Esophagus muscularis mucosa (tissue), 3 donors: ENCODE measurements around the gene NAPB.
A peak's percentile ranks its signal among the peaks of the same experiment; 100 is the strongest.

Experiments
- POLR2A ChIP-seq: fragments of 450-650 bp; IDR thresholded peaks from one replicate; pipeline ENCODE4 v1.6.1; 2017; ENCODE audit warnings: antibody characterized with exemption, moderate library complexity, mild to moderate bottlenecking, low read depth
- POLR2AphosphoS5 ChIP-seq, 2 donors: sonication (generic); formaldehyde crosslinking; IDR thresholded peaks; one replicate each; pipeline ENCODE4 v1.6.1; 2017; ENCODE audit warnings: antibody characterized with exemption in 2 of 2
- TF ChIP-seq, protein P1 (sequence below), 3 experiments: fragments of 200-600 bp in 2 of 3; fragments of 450-650 bp in 1 of 3; sonication (generic) in 2 of 3; IDR thresholded peaks; one replicate each; pipeline ENCODE4 v1.5.1; 2017 to 2019; ENCODE audit warnings: antibody characterized with exemption in 3 of 3, mild to moderate bottlenecking in 2 of 3, moderate library complexity in 1 of 3

DNA sequence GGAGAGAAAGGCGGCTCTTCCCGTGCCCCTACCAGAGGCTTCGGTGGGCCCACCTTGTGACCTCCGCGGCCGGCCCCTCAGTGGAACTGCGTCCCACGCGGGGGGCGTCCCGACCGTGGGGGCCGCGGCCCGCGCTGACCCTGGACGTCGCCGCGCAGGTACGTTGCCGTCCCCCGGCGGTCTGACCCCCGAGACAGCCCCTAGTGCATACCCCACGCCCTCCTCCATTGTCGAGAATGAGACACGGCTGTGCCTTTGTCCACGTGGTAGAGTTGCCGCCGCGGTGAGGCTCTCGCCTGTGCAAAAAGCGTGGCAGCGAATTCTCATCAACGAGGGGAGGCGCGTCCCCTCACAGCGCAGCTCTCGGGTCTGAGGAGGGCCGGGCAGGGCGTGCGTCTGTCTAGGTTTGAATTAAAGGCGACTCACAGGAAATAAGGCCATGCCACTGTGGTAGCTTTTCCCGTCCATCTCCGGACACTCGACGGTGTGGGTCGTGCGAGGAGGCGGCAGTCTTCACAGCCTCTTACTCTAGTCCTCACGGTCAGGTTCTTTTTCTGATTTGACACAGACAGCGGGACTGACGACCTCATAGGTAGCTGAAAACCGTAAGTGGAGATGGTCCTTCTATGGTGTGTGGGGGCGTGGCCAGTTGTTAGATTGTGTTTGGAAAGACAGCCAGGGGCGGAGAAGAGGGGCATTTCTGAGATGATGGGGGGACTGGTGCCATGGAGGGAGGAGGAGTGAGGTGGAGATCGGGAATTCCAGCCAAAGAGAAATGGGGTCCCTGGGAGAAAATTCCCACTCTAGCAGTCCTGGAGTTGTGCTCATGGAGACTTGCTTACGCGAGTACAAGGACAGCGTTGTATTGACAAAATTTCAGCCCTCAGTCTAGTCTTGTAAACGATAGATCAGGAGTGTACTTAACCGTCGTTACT is 70.1 kb downstream of the NAPB start:
- TF ChIP-seq POLR2A (no peak), POLR2AphosphoS5 (IDR thresholded peaks at IDR 0.05) (peak in 1 of 2 donors; percentile 58)
- TF ChIP-seq, protein P1, sequence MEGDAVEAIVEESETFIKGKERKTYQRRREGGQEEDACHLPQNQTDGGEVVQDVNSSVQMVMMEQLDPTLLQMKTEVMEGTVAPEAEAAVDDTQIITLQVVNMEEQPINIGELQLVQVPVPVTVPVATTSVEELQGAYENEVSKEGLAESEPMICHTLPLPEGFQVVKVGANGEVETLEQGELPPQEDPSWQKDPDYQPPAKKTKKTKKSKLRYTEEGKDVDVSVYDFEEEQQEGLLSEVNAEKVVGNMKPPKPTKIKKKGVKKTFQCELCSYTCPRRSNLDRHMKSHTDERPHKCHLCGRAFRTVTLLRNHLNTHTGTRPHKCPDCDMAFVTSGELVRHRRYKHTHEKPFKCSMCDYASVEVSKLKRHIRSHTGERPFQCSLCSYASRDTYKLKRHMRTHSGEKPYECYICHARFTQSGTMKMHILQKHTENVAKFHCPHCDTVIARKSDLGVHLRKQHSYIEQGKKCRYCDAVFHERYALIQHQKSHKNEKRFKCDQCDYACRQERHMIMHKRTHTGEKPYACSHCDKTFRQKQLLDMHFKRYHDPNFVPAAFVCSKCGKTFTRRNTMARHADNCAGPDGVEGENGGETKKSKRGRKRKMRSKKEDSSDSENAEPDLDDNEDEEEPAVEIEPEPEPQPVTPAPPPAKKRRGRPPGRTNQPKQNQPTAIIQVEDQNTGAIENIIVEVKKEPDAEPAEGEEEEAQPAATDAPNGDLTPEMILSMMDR (IDR thresholded peaks at IDR 0.05), result no peak
